Gastroesophageal sphincter (tissue), 4 donors: ENCODE data around the gene USP20. TPM values are rescaled to one million over a fixed set of nuclear protein-coding genes. Genes with fewer than 3 reads are reported as not detected.

Source experiments
- ATAC-seq: fragments of 150-250 bp; one replicate; pipeline ENCODE4 v1.9.1; 2016; ENCODE audit warnings: mild to moderate bottlenecking, moderate library complexity
- H3K27ac ChIP-seq, 4 donors: fragments of 200-600 bp; sonication (generic) in 3 of 4; 1 replicate in 3 of 4; 2 replicates in 1 of 4; pipeline ENCODE4 v1.5.1; 2016 to 2019
- H3K27me3 ChIP-seq: fragments of 200-600 bp; sonication (generic); one replicate; pipeline ENCODE4 v1.5.1; 2019
- H3K36me3 ChIP-seq, 2 donors: fragments of 200-600 bp; sonication (generic); one replicate each; pipeline ENCODE4 v1.5.1; 2019; ENCODE audit warnings: control low read depth in 1 of 2
- H3K4me1 ChIP-seq, 3 donors: fragments of 200-600 bp; sonication (generic); 1 replicate in 2 of 3; 2 replicates in 1 of 3; pipeline ENCODE4 v1.5.1; 2016 to 2019; ENCODE audit warnings: control low read depth in 2 of 3
- H3K4me3 ChIP-seq, 2 donors: fragments of 200-600 bp; sonication (generic); one replicate each; pipeline ENCODE4 v1.5.1; 2019; ENCODE audit warnings: mild to moderate bottlenecking in 1 of 2, moderate library complexity in 1 of 2
- H3K9me3 ChIP-seq, 3 donors: fragments of 200-600 bp; sonication (generic); one replicate each; pipeline ENCODE4 v1.5.1; 2017 to 2019; ENCODE audit warnings: control low read depth in 2 of 3
- CTCF ChIP-seq, 4 experiments: fragments of 200-600 bp in 2 of 4; fragments of 450-650 bp in 2 of 4; sonication (generic) in 1 of 4; IDR thresholded peaks; one replicate each; pipeline ENCODE4 v1.5.1; 2017 to 2019; ENCODE audit warnings: antibody characterized with exemption in 4 of 4, mild to moderate bottlenecking in 2 of 4, moderate library complexity in 2 of 4
- EP300 ChIP-seq: sonication (generic); formaldehyde crosslinking; IDR thresholded peaks from one replicate; pipeline ENCODE4 v1.6.1; 2017; ENCODE audit warnings: antibody characterized with exemption, mild to moderate bottlenecking
- POLR2A ChIP-seq, 2 donors: fragments of 450-650 bp; IDR thresholded peaks; one replicate each; pipeline ENCODE4 v1.6.1; 2017; ENCODE audit warnings: antibody characterized with exemption in 2 of 2, mild to moderate bottlenecking in 2 of 2, moderate library complexity in 1 of 2
- POLR2AphosphoS5 ChIP-seq: sonication (generic); formaldehyde crosslinking; IDR thresholded peaks from one replicate; pipeline ENCODE4 v1.6.1; 2017; ENCODE audit warnings: antibody characterized with exemption
- whole genome bisulfite sequencing, 2 donors: methylation state at CpG; one replicate each; pipeline ENCODE4 v1.1.5; 2018; ENCODE audit warnings: low coverage in 1 of 2; 5-methylcytosine and 5-hydroxymethylcytosine counted together
- total RNA-seq, 4 donors: library from RNA; depleted of rRNA; stranded (reverse); fragments of >200 nt; gene quantifications; one replicate each; pipeline ENCODE4 v1.1.0, GENCODE V29; 2016

USP20 gene
- total RNA-seq, 4 donors from 2014 or later = 25.9 to 56.8 (median 33.4) TPM

GRCh38 chr9:129840034-129840433 is 4.8 kb downstream of the USP20 start:
- peak overlapping the region in 1 of 4 donors; percentile 29 for H3K27ac ChIP-seq
- no peak overlapping the region for H3K4me3 ChIP-seq
- peaks cover 0 to 31% of the 10 kb centered on the region in 2 donors for H3K36me3 ChIP-seq
- H3K4me1 ChIP-seq = peaks cover 0 to 46% (median 13%) of the 10 kb centered on the region in 3 donors
- TF ChIP-seq POLR2AphosphoS5 = no peak
- TF ChIP-seq EP300 = no peak
- no peak for TF ChIP-seq CTCF (IDR thresholded peaks at IDR 0.05)
- TF ChIP-seq POLR2A (IDR thresholded peaks at IDR 0.05) = no peak
- H3K9me3 ChIP-seq = no peaks in the 10 kb centered on the region
- no CpG with 5 or more reads among the region's 8 CpGs for WGBS, 2 donors
- ATAC-seq = no peak
- H3K27me3 ChIP-seq = no peaks in the 10 kb centered on the region

- TF ChIP-seq CTCF (IDR thresholded peaks at IDR 0.05) (no peak), POLR2AphosphoS5 (no peak), EP300 (no peak), POLR2A (IDR thresholded peaks at IDR 0.05) (no peak)
- H3K36me3 ChIP-seq = peaks cover 0 to 31% of the 10 kb centered on the region in 2 donors
- no peaks in the 10 kb centered on the region for H3K27me3 ChIP-seq
- H3K4me1 ChIP-seq = peaks cover 0 to 42% (median 13%) of the 10 kb centered on the region in 3 donors
- no peak overlapping the region for H3K27ac ChIP-seq
- H3K9me3 ChIP-seq = no peaks in the 10 kb centered on the region
- 0 to 57% methylated on average over 1 to 4 of the region's 4 CpGs for WGBS, 2 donors
- H3K4me3 ChIP-seq = no peak overlapping the region
- ATAC-seq = no peak
These were observed 5.8 kb downstream of the USP20 start for GRCh38 chr9:129841071-129841470.

- Histone ChIP-seq H3K36me3 (peaks cover 0 to 26% of the 10 kb centered on the region in 2 donors), H3K4me3 (no peak overlapping the region), H3K27ac (no peak overlapping the region), H3K4me1 (peaks cover 0 to 30% (median 4%) of the 10 kb centered on the region in 3 donors), H3K9me3 (no peaks in the 10 kb centered on the region), H3K27me3 (no peaks in the 10 kb centered on the region)
- 66 to 79% methylated on average over 2 of the region's 2 CpGs for WGBS, 2 donors
- TF ChIP-seq POLR2A (IDR thresholded peaks at IDR 0.05) = no peak
- TF ChIP-seq POLR2AphosphoS5 = no peak
- TF ChIP-seq CTCF (IDR thresholded peaks at IDR 0.05) = no peak
- TF ChIP-seq EP300 = no peak
- ATAC-seq = no peak
These were observed 10.1 kb downstream of the USP20 start for GRCh38 chr9:129845373-129845772.

- Histone ChIP-seq H3K4me3 (no peak overlapping the region), H3K9me3 (no peaks in the 10 kb centered on the region), H3K4me1 (peaks cover 0 to 62% (median 4%) of the 10 kb centered on the region in 3 donors), H3K36me3 (peaks cover 0 to 44% of the 10 kb centered on the region in 2 donors), H3K27me3 (no peaks in the 10 kb centered on the region), H3K27ac (peak overlapping the region in 3 of 4 donors; percentile 31 to 80 (median 75))
- TF ChIP-seq CTCF (IDR thresholded peaks at IDR 0.05) (no peak), EP300 (no peak), POLR2A (IDR thresholded peaks at IDR 0.05) (no peak)
- no peak for ATAC-seq
- 68 to 100% methylated on average over 1 to 2 of the region's 4 CpGs for WGBS, 2 donors
These were observed 13.6 kb downstream of the USP20 start for GRCh38 chr9:129848712-129849441.

- Histone ChIP-seq H3K4me3 (no peak overlapping the region), H3K9me3 (no peaks in the 10 kb centered on the region), H3K27me3 (no peaks in the 10 kb centered on the region), H3K27ac (peak overlapping the region in 3 of 4 donors; percentile 75 to 84 (median 80)), H3K4me1 (peaks cover 0 to 62% (median 4%) of the 10 kb centered on the region in 3 donors), H3K36me3 (peaks cover 0 to 54% of the 10 kb centered on the region in 2 donors)
- no peak for TF ChIP-seq POLR2A (IDR thresholded peaks at IDR 0.05)
- TF ChIP-seq CTCF (IDR thresholded peaks at IDR 0.05) = no peak
- TF ChIP-seq POLR2AphosphoS5 = no peak
- no peak for TF ChIP-seq EP300
- no peak for ATAC-seq
- WGBS, 2 donors = 75 to 87% methylated on average over 6 of the region's 6 CpGs
These were observed 14.6 kb downstream of the USP20 start for GRCh38 chr9:129849901-129850300.
